CD14-positive monocyte (primary cell): ENCODE results near the gene CPB1. TPM values are rescaled to one million over a fixed set of nuclear protein-coding genes. Genes with fewer than 3 reads are reported as not detected.
A peak's percentile ranks its signal among the peaks of the same experiment; 100 is the strongest.

Source experiments
- DNase-seq, 3 donors: peaks; one replicate each; pipeline ENCODE4 v3.0.0-alpha.2; 2011 to 2022
- H2AFZ ChIP-seq: 2 replicates; pipeline ENCODE4 v1.6.0; 2012; ENCODE audit warnings: mild to moderate bottlenecking, low read depth, low read length, inconsistent platforms; ENCODE audit not compliant: insufficient read depth, poor library complexity, severe bottlenecking
- H3K27ac ChIP-seq, 2 donors: 1 replicate in 1 of 2; 2 replicates in 1 of 2; pipeline ENCODE4 v1.5.1; 2012 to 2013; ENCODE audit warnings: low read length in 2 of 2, control low read depth in 1 of 2, inconsistent platforms in 1 of 2, low read depth in 1 of 2, mild to moderate bottlenecking in 1 of 2
- H3K27me3 ChIP-seq, 2 donors: one replicate each; pipeline versions ENCODE4 v1.6.0 to v1.6.1; 2011 to 2013; ENCODE audit warnings: low read length in 2 of 2; ENCODE audit not compliant: control insufficient read depth in 2 of 2, insufficient read depth in 2 of 2
- H3K36me3 ChIP-seq, 2 donors: replicated peaks in 1 of 2; 1 replicate in 1 of 2; 2 replicates in 1 of 2; pipeline versions ENCODE4 v1.5.1 to v1.6.1; 2012 to 2013; ENCODE audit warnings: low read length in 2 of 2, control low read depth in 1 of 2, inconsistent platforms in 1 of 2, mild to moderate bottlenecking in 1 of 2; ENCODE audit not compliant: insufficient read depth in 2 of 2, control insufficient read depth in 1 of 2
- H3K4me1 ChIP-seq, 2 donors: 1 replicate in 1 of 2; 2 replicates in 1 of 2; pipeline versions ENCODE4 v1.5.1 to v1.6.1; 2012 to 2013; ENCODE audit warnings: low read length in 2 of 2, control low read depth in 1 of 2, inconsistent platforms in 1 of 2, mild to moderate bottlenecking in 1 of 2, moderate library complexity in 1 of 2; ENCODE audit not compliant: insufficient read depth in 2 of 2, control insufficient read depth in 1 of 2
- H3K4me2 ChIP-seq: replicated peaks from 2 replicates; pipeline ENCODE3; 2012; ENCODE audit warnings: low read length, moderate library complexity, mild to moderate bottlenecking; ENCODE audit not compliant: poor library complexity, severe bottlenecking; ENCODE audit errors: extremely low read depth
- H3K4me3 ChIP-seq, 3 experiments: fragments of 200-600 bp in 1 of 3; sonication (generic) in 1 of 3; replicated peaks in 1 of 3; 1 replicate in 2 of 3; 2 replicates in 1 of 3; pipeline ENCODE4 v1.5.1; 2011 to 2013; ENCODE audit warnings: low read length in 3 of 3, mild to moderate bottlenecking in 3 of 3, control low read depth in 2 of 3, low read depth in 2 of 3, inconsistent platforms in 1 of 3, moderate library complexity in 1 of 3
- H3K79me2 ChIP-seq: 2 replicates; pipeline ENCODE4 v1.6.0; 2012; ENCODE audit warnings: mild to moderate bottlenecking, control low read depth, inconsistent platforms, low read length, moderate library complexity; ENCODE audit not compliant: insufficient read depth
- H3K9ac ChIP-seq: 2 replicates; pipeline ENCODE4 v1.6.0; 2017; ENCODE audit warnings: low read length, mild to moderate bottlenecking; ENCODE audit not compliant: insufficient read depth, poor library complexity, severe bottlenecking
- H3K9me3 ChIP-seq, 2 donors: replicated peaks in 1 of 2; 1 replicate in 1 of 2; 2 replicates in 1 of 2; pipeline versions ENCODE4 v1.5.1 to v1.6.1; 2012 to 2013; ENCODE audit warnings: low read length in 2 of 2, control low read depth in 1 of 2; ENCODE audit not compliant: control insufficient read depth in 1 of 2, insufficient read depth in 1 of 2
- H4K20me1 ChIP-seq: 2 replicates; pipeline ENCODE4 v1.6.0; 2012; ENCODE audit warnings: mild to moderate bottlenecking, low read length, control low read depth, moderate library complexity; ENCODE audit not compliant: insufficient read depth
- H3K27ac Mint-ChIP-seq, 7 donors: one replicate each; pipeline ENCODE4 v1.8.0; 2020; ENCODE audit warnings: mild to moderate bottlenecking in 7 of 7, mixed read lengths in 7 of 7, moderate library complexity in 6 of 7, inconsistent platforms in 2 of 7
- H3K27me3 Mint-ChIP-seq, 3 donors: one replicate each; pipeline ENCODE4 v1.8.0; 2021 to 2022; ENCODE audit warnings: low read depth in 3 of 3, mild to moderate bottlenecking in 3 of 3, mixed read lengths in 3 of 3, moderate library complexity in 3 of 3, inconsistent platforms in 1 of 3
- H3K36me3 Mint-ChIP-seq, 2 donors: one replicate each; pipeline ENCODE4 v1.8.0; 2020; ENCODE audit warnings: mixed read lengths in 2 of 2, inconsistent platforms in 1 of 2, mild to moderate bottlenecking in 1 of 2
- H3K4me1 Mint-ChIP-seq: one replicate; pipeline ENCODE4 v1.8.0; 2020; ENCODE audit warnings: mild to moderate bottlenecking, mixed read lengths
- H3K4me3 Mint-ChIP-seq, 2 donors: one replicate each; pipeline ENCODE4 v1.8.0; 2020; ENCODE audit warnings: mild to moderate bottlenecking in 2 of 2, mixed read lengths in 2 of 2, moderate library complexity in 1 of 2
- H3K9me3 Mint-ChIP-seq, 7 donors: one replicate each; pipeline ENCODE4 v1.8.0; 2020 to 2022; ENCODE audit warnings: mixed read lengths in 7 of 7, mild to moderate bottlenecking in 6 of 7, moderate library complexity in 6 of 7, inconsistent platforms in 2 of 7
- whole genome bisulfite sequencing: methylation state at CpG from one replicate; pipeline ENCODE4 v1.1.5; 2013; ENCODE audit warnings: missing lambda C conversion rate; ENCODE audit not compliant: insufficient coverage; 5-methylcytosine and 5-hydroxymethylcytosine counted together
- intact Hi-C, 2 donors: fragments of 100-400 bp; cut with micrococcal nuclease; formaldehyde crosslinking; loops; one replicate each; pipeline versions ENCODE4 v1.15.0 to v1.15.1; 2023
- polyA plus RNA-seq, 3 donors: library from polyadenylated mRNA; depleted of rRNA in 1 of 3; unstranded in 2 of 3; stranded (reverse) in 1 of 3; fragments of 300-500 nt in 2 of 3; fragments of >200 nt in 1 of 3; fragmentation: Illumina TruSeq in 2 of 3; gene quantifications; 1 replicate in 2 of 3; 2 replicates in 1 of 3; pipeline ENCODE4 v1.2.3, GENCODE V29; 2012 to 2021
- TF ChIP-seq, protein P1 (sequence below): fragments of 200-600 bp; IDR thresholded peaks from one replicate; pipeline ENCODE4 v1.8.0; 2022; ENCODE audit warnings: antibody characterized with exemption, mild to moderate bottlenecking

Gene CPB1
- polyA plus RNA-seq, 3 donors, result not detected

DNA sequence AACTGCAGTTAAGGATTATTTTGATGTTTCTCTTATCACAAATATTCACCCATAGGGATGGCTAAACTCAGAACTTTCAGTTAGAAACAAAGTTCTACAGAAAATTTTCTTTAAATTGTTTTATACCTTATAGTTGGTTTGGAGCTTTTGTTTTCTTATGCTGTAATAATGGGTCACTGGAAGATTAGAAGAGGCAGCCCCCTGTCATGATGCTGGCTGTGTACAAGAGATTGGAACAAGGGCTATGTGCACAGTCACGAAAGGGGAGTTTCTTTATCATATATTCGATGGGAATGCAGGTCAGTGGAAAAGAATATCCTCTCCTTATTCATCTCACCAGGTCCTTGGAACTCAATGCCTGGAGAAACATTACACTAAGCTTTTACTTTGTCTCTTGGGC is 25.5 kb downstream of the CPB1 start:
- Mint-ChIP-seq H3K4me3 (no peak overlapping the region), H3K9me3 (no peaks in the 10 kb centered on the region), H3K4me1 (peaks cover 1% of the 10 kb centered on the region), H3K27me3 (no peaks in the 10 kb centered on the region), H3K36me3 (no peaks in the 10 kb centered on the region), H3K27ac (no peak overlapping the region)
- Histone ChIP-seq H3K9ac (no peak overlapping the region), H4K20me1 (no peaks in the 10 kb centered on the region), H3K36me3 (no peaks in the 10 kb centered on the region), H3K79me2 (no peaks in the 10 kb centered on the region), H3K4me2 (no peak overlapping the region), H3K27ac (no peak overlapping the region), H3K27me3 (no peaks in the 10 kb centered on the region), H3K9me3 (no peaks in the 10 kb centered on the region), H3K4me3 (no peak overlapping the region), H3K4me1 (no peaks in the 10 kb centered on the region), H2AFZ (peak overlapping the region; percentile 27)
- no CpG with 5 or more reads among the region's 2 CpGs for WGBS
- intact Hi-C loops, result no loop called here
- TF ChIP-seq, protein P1, sequence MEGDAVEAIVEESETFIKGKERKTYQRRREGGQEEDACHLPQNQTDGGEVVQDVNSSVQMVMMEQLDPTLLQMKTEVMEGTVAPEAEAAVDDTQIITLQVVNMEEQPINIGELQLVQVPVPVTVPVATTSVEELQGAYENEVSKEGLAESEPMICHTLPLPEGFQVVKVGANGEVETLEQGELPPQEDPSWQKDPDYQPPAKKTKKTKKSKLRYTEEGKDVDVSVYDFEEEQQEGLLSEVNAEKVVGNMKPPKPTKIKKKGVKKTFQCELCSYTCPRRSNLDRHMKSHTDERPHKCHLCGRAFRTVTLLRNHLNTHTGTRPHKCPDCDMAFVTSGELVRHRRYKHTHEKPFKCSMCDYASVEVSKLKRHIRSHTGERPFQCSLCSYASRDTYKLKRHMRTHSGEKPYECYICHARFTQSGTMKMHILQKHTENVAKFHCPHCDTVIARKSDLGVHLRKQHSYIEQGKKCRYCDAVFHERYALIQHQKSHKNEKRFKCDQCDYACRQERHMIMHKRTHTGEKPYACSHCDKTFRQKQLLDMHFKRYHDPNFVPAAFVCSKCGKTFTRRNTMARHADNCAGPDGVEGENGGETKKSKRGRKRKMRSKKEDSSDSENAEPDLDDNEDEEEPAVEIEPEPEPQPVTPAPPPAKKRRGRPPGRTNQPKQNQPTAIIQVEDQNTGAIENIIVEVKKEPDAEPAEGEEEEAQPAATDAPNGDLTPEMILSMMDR, result no peak
- no peak for DNase-seq

DNA sequence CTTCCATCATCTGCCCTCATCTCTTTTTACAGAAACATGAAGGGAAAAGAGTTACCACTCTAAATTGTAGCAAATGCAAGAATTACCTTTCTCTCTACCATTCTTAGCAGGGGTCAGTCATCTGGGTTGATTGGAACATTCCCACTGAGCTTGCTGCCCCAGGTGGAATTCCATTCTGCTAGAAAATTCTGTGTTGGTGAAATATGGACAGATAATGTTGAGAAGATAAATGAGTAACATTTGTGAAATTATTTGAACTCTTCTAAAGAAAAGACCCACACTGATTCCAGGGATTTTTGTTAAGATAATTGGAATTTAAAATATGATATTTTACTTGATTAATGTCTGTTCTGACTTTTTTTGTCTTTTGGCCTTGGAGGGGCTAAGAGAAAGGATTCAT is 26.4 kb downstream of the CPB1 start:
- no peaks in the 10 kb centered on the region for H3K9me3 Mint-ChIP-seq
- no peaks in the 10 kb centered on the region for H3K27me3 Mint-ChIP-seq
- TF ChIP-seq, protein P1, result no peak
- intact Hi-C loops, result no loop called here
- H4K20me1 ChIP-seq, result no peaks in the 10 kb centered on the region
- H3K4me2 ChIP-seq, result no peak overlapping the region
- no peaks in the 10 kb centered on the region for H3K79me2 ChIP-seq
- no peak overlapping the region for H2AFZ ChIP-seq
- H3K36me3 Mint-ChIP-seq, result no peaks in the 10 kb centered on the region
- no peak for DNase-seq
- H3K36me3 ChIP-seq, result no peaks in the 10 kb centered on the region
- H3K27ac ChIP-seq, result no peak overlapping the region
- no peak overlapping the region for H3K4me3 Mint-ChIP-seq
- H3K4me3 ChIP-seq, result no peak overlapping the region
- no peaks in the 10 kb centered on the region for H3K27me3 ChIP-seq
- no peak overlapping the region for H3K9ac ChIP-seq
- no peaks in the 10 kb centered on the region for H3K4me1 ChIP-seq
- H3K9me3 ChIP-seq, result no peaks in the 10 kb centered on the region
- no peaks in the 10 kb centered on the region for H3K4me1 Mint-ChIP-seq
- H3K27ac Mint-ChIP-seq, result no peak overlapping the region
